H1 (cell line): ENCODE data around the gene EXT2. TPM values are rescaled to one million over a fixed set of nuclear protein-coding genes. Genes with fewer than 3 reads are reported as not detected.

Source experiments
- CTCF ChIA-PET: fragments of 300-600 bp; sonication (Branson Sonifier 250); formaldehyde crosslinking; loops from one replicate; lab custom pipeline; 2021; ENCODE audit not compliant: partially characterized antibody; lab: Charles Lee
- POLR2A ChIA-PET: fragments of 300-600 bp; sonication (Branson Sonifier 250); formaldehyde crosslinking; loops from one replicate; lab custom pipeline; 2021; ENCODE audit warnings: inconsistent platforms; ENCODE audit not compliant: partially characterized antibody; lab: Charles Lee
- DNase-seq, 2 experiments: peaks; one replicate each; pipeline versions ENCODE4 v3.0.0 to v3.0.0-alpha.2; 2010 to 2022; ENCODE audit warnings: low spot score in 2 of 2, low read depth in 1 of 2, mixed read lengths in 1 of 2
- FAIRE-seq: peaks from 2 replicates; lab custom pipeline; 2011; peaks lifted over from hg19 to GRCh38; lab: Jason Lieb, UNC
- H2AFZ ChIP-seq: 2 replicates; pipeline ENCODE4 v1.8.1; 2012; ENCODE audit warnings: low read length, inconsistent platforms
- H2AK5ac ChIP-seq: 2 replicates; pipeline ENCODE4 v1.6.1; 2013; ENCODE audit warnings: low read depth, low read length
- H2BK120ac ChIP-seq: replicated peaks from 2 replicates; pipeline ENCODE3; 2013; ENCODE audit warnings: low read depth, low read length, inconsistent platforms
- H2BK12ac ChIP-seq: 2 replicates; pipeline ENCODE4 v1.6.1; 2013; ENCODE audit warnings: low read depth, low read length
- H2BK15ac ChIP-seq: 2 replicates; pipeline ENCODE4 v1.6.1; 2013; ENCODE audit warnings: low read length
- H2BK20ac ChIP-seq: 2 replicates; pipeline ENCODE4 v1.6.1; 2013; ENCODE audit warnings: low read length
- H2BK5ac ChIP-seq: 2 replicates; pipeline ENCODE4 v1.6.1; 2013; ENCODE audit warnings: low read depth, low read length
- H3K14ac ChIP-seq: 2 replicates; pipeline ENCODE4 v1.6.1; 2013; ENCODE audit warnings: inconsistent platforms; ENCODE audit not compliant: insufficient read length
- H3K18ac ChIP-seq: 2 replicates; pipeline ENCODE4 v1.6.1; 2013; ENCODE audit warnings: low read length; ENCODE audit errors: extremely low read depth
- H3K23ac ChIP-seq: 2 replicates; pipeline ENCODE4 v1.6.1; 2013; ENCODE audit warnings: inconsistent platforms; ENCODE audit not compliant: insufficient read length
- H3K23me2 ChIP-seq: 2 replicates; pipeline ENCODE4 v1.6.1; 2013; ENCODE audit warnings: low read depth, low read length
- H3K27ac ChIP-seq: 2 replicates; pipeline ENCODE4 v1.6.1; 2011; ENCODE audit warnings: low read depth, low read length, inconsistent platforms
- H3K27me3 ChIP-seq, 4 experiments: replicated peaks in 1 of 4; 1 replicate in 1 of 4; 2 replicates in 3 of 4; pipeline versions ENCODE4 v1.6.1 to v1.8.1; 2011 to 2013; ENCODE audit warnings: low read length in 3 of 4, mild to moderate bottlenecking in 3 of 4, inconsistent platforms in 2 of 4, mixed read lengths in 2 of 4, moderate library complexity in 1 of 4; ENCODE audit not compliant: control insufficient read depth in 3 of 4, insufficient read depth in 3 of 4; ENCODE audit errors: extremely low read depth in 1 of 4
- H3K36me3 ChIP-seq, 4 experiments: 2 replicates each; pipeline versions ENCODE4 v1.6.1 to v1.8.1; 2011 to 2013; ENCODE audit warnings: mild to moderate bottlenecking in 4 of 4, low read length in 3 of 4, moderate library complexity in 2 of 4, control low read depth in 1 of 4, inconsistent platforms in 1 of 4; ENCODE audit not compliant: insufficient read depth in 4 of 4, control insufficient read depth in 2 of 4
- H3K4ac ChIP-seq: replicated peaks from 2 replicates; pipeline ENCODE3; 2013; ENCODE audit warnings: low read length, low read depth, mixed read lengths, inconsistent platforms; ENCODE audit not compliant: insufficient read length
- H3K4me1 ChIP-seq, 4 experiments: replicated peaks in 1 of 4; 1 replicate in 1 of 4; 2 replicates in 3 of 4; pipeline versions ENCODE4 v1.6.1 to v1.8.1; 2011 to 2013; ENCODE audit warnings: low read length in 3 of 4, inconsistent platforms in 2 of 4, mixed read lengths in 1 of 4; ENCODE audit not compliant: insufficient read depth in 4 of 4, control insufficient read depth in 3 of 4
- H3K4me2 ChIP-seq, 2 experiments: 2 replicates each; pipeline versions ENCODE4 v1.6.1 to v1.8.1; 2011 to 2013; ENCODE audit warnings: low read depth in 2 of 2, low read length in 2 of 2, control low read depth in 1 of 2, inconsistent platforms in 1 of 2, mild to moderate bottlenecking in 1 of 2; ENCODE audit not compliant: insufficient read depth in 1 of 2
- H3K4me3 ChIP-seq, 4 experiments: fragments of 200-600, 300-600 bp in 1 of 4; sonication (generic), shearing (Covaris generic), sonication (Bioruptor Twin) in 1 of 4; 2 replicates each; pipeline versions ENCODE4 v1.5.1 to v1.8.1; 2011 to 2016; ENCODE audit warnings: low read length in 4 of 4, low read depth in 3 of 4, control low read depth in 2 of 4, inconsistent platforms in 2 of 4, mild to moderate bottlenecking in 2 of 4, mixed read lengths in 1 of 4, moderate library complexity in 1 of 4; ENCODE audit not compliant: insufficient read depth in 2 of 4; ENCODE audit errors: extremely low read depth in 1 of 4
- H3K56ac ChIP-seq: replicated peaks from 2 replicates; pipeline ENCODE3; 2013; ENCODE audit warnings: low read depth, mild to moderate bottlenecking, mixed read lengths, low read length, inconsistent platforms; ENCODE audit not compliant: insufficient read length
- H3K79me1 ChIP-seq: 2 replicates; pipeline ENCODE4 v1.6.1; 2013; ENCODE audit warnings: low read depth, low read length, control low read depth
- H3K79me2 ChIP-seq, 2 experiments: 2 replicates each; pipeline versions ENCODE4 v1.6.1 to v1.8.1; 2012 to 2013; ENCODE audit warnings: low read length in 2 of 2, mild to moderate bottlenecking in 2 of 2, inconsistent platforms in 1 of 2; ENCODE audit not compliant: insufficient read depth in 2 of 2, control insufficient read depth in 1 of 2
- H3K9ac ChIP-seq, 4 experiments: replicated peaks in 1 of 4; 1 replicate in 1 of 4; 2 replicates in 3 of 4; pipeline versions ENCODE4 v1.6.1 to v1.8.1; 2011 to 2013; ENCODE audit warnings: low read depth in 3 of 4, low read length in 3 of 4, control low read depth in 2 of 4, mild to moderate bottlenecking in 2 of 4, moderate library complexity in 2 of 4, inconsistent platforms in 1 of 4; ENCODE audit errors: extremely low read depth in 1 of 4
- H3K9me3 ChIP-seq, 2 experiments: 2 replicates each; pipeline versions ENCODE4 v1.6.1 to v1.8.1; 2012 to 2013; ENCODE audit warnings: mild to moderate bottlenecking in 2 of 2, moderate library complexity in 2 of 2, control low read depth in 1 of 2, inconsistent platforms in 1 of 2, low read depth in 1 of 2, low read length in 1 of 2, mixed read lengths in 1 of 2; ENCODE audit not compliant: insufficient read depth in 2 of 2
- H4K20me1 ChIP-seq, 2 experiments: replicated peaks in 1 of 2; 2 replicates each; pipeline versions ENCODE3 to v1.8.1; 2011 to 2013; ENCODE audit warnings: inconsistent platforms in 2 of 2, low read length in 2 of 2, mild to moderate bottlenecking in 1 of 2; ENCODE audit not compliant: insufficient read depth in 2 of 2, control insufficient read depth in 1 of 2
- H4K5ac ChIP-seq: 2 replicates; pipeline ENCODE4 v1.6.1; 2013; ENCODE audit warnings: low read length, low read depth, mixed read lengths, inconsistent platforms; ENCODE audit not compliant: insufficient read length
- H4K8ac ChIP-seq: 2 replicates; pipeline ENCODE4 v1.8.0; 2013; ENCODE audit warnings: mild to moderate bottlenecking, moderate library complexity, low read length, inconsistent platforms; ENCODE audit not compliant: insufficient read depth; ENCODE audit errors: extremely low read depth
- H4K91ac ChIP-seq: replicated peaks from 2 replicates; pipeline ENCODE3; 2013; ENCODE audit warnings: low read length, mixed read lengths, inconsistent platforms; ENCODE audit not compliant: insufficient read length
- BRCA1 ChIP-seq: IDR thresholded peaks from 2 replicates; pipeline ENCODE4 v1.6.1; 2012; ENCODE audit warnings: low read depth, low read length, improper control_type of control experiment
- EGR1 ChIP-seq: IDR thresholded peaks from 2 replicates; pipeline ENCODE4 v1.6.1; 2011; ENCODE audit warnings: low read depth, low read length, borderline replicate concordance
- KDM4A ChIP-seq: IDR thresholded peaks from one replicate; pipeline ENCODE4 v1.7.1; 2012; ENCODE audit warnings: low read depth, mild to moderate bottlenecking, moderate library complexity, low read length, inconsistent platforms; ENCODE audit not compliant: severe bottlenecking
- SIN3A ChIP-seq, 2 experiments: IDR thresholded peaks in 1 of 2; conservative IDR thresholded peaks in 1 of 2; 2 replicates each; pipeline ENCODE4 v1.6.1; 2011 to 2012; ENCODE audit warnings: low read length in 2 of 2, improper control_type of control experiment in 1 of 2, low read depth in 1 of 2, mild to moderate bottlenecking in 1 of 2
- TBP ChIP-seq: IDR thresholded peaks from 2 replicates; pipeline ENCODE4 v1.6.1; 2011; ENCODE audit warnings: low read depth, low read length, improper control_type of control experiment
- TEAD4 ChIP-seq: IDR thresholded peaks from 2 replicates; pipeline ENCODE4 v1.6.1; 2012; ENCODE audit warnings: low read depth, low read length, inconsistent platforms, mixed read lengths
- WGBS, 2 experiments: shearing (Covaris generic) in 1 of 2; methylation state at CpG; one replicate each; pipeline versions ENCODE4 v1.1.6 to v1.1.7; 2013 to 2015; ENCODE audit warnings: low lambda C conversion rate in 2 of 2, mixed read lengths in 2 of 2, inconsistent platforms in 1 of 2, low coverage in 1 of 2, missing lambda C conversion rate in 1 of 2; ENCODE audit not compliant: insufficient replicate concordance in 2 of 2, insufficient coverage in 1 of 2, insufficient read length in 1 of 2; ENCODE audit errors: extremely low coverage in 1 of 2, missing lambda C conversion rate in 1 of 2; 5-methylcytosine and 5-hydroxymethylcytosine counted together
- polyA plus RNA-seq, 7 experiments: library from polyadenylated mRNA; depleted of rRNA in 3 of 7; stranded (reverse) in 5 of 7; unstranded in 2 of 7; fragments of >200 nt in 5 of 7; fragments of 200-250 nt in 2 of 7; gene quantifications; 1 replicate in 5 of 7; 2 replicates in 1 of 7; 4 replicates in 1 of 7; pipeline versions ENCODE4 v1.2.1 to v1.2.3, GENCODE V29; 2011 to 2013; ENCODE audit warnings: missing spikeins in 2 of 7, mixed read lengths in 2 of 7
- total RNA-seq: library from RNA; stranded (reverse); fragmentation: NEBNext Ultra II Directional; extraction: Animal tissue kit (Norgen Biotek cat#: 25700); gene quantifications from 2 replicates; pipeline ENCODE4 v1.2.1, GENCODE V29; 2021

EXT2 gene
- total and polyA plus RNA-seq, 2 of the 8 experiments (the other 6 are each of a cell fraction or from before 2014, with no cell fraction given), result 29.8 to 42.8 TPM

GRCh38 chr11:44096360-44097185 is 1.1 kb downstream of the EXT2 start:
- FAIRE-seq, result no peak
- Histone ChIP-seq H3K9ac (peak overlapping the region in 1 of 4 experiments; percentile 44; a peak in 2 of 7 replicates), H3K4ac (no peak overlapping the region)

More at GRCh38 chr11:44096360-44097185, 1.1 kb downstream of the EXT2 start:
- no peak overlapping the region for H2AK5ac ChIP-seq
- H3K36me3 ChIP-seq, result no peaks in the 10 kb centered on the region
- H3K23me2 ChIP-seq, result peaks cover 4% of the 10 kb centered on the region; the same call in 1 of the 2 replicates
- H2BK15ac ChIP-seq, result no peak overlapping the region
- H2BK120ac ChIP-seq, result no peak overlapping the region
- peaks cover 0 to 1% (median 0%) of the 10 kb centered on the region in 4 experiments; a peak in 1 of 7 replicates for H3K4me1 ChIP-seq
- no peak for TF ChIP-seq BRCA1
- no peak for TF ChIP-seq EGR1
- TF ChIP-seq TBP, result 0 out of 2 replicates have a peak, but pooled peaks have one; percentile 13
- peak; percentile 6 for TF ChIP-seq KDM4A
- TF ChIP-seq TEAD4, result peak; percentile 40; the same call in 1 of the 2 replicates
- TF ChIP-seq SIN3A (conservative IDR thresholded peaks at IDR 0.05 in 1 of 2, IDR thresholded peaks at IDR 0.05 in 1 of 2; ENCODE audit: low read depth in 1 of 2, low read length in 2 of 2), result 0 out of 4 replicates have a peak, but pooled peaks of 1 of the 2 experiments have one; percentile 7
- WGBS, 2 experiments, result 32% methylated on average over 10 of the region's 18 CpGs; no CpG with 5 or more reads in 1 of the 2 experiments
- no peak overlapping the region for H2BK20ac ChIP-seq
- DNase-seq, result no peak
- ChIA-PET CTCF (interaction anchor here (0.8 kb wide), 1 partner anchor 9 kb away, joined by 4 read pairs; no protein-coding TSS in a partner anchor), POLR2A (no interaction called here)
- H3K23ac ChIP-seq, result no peak overlapping the region
- no peaks in the 10 kb centered on the region for H3K9me3 ChIP-seq
- peaks cover 0 to 6% of the 10 kb centered on the region in 2 experiments; a peak in 2 of 4 replicates for H3K79me2 ChIP-seq
- no peak overlapping the region for H2BK12ac ChIP-seq
- peak overlapping the region; percentile 60 to 94 for H3K4me2 ChIP-seq
- H3K79me1 ChIP-seq, result no peaks in the 10 kb centered on the region
- no peak overlapping the region for H3K27ac ChIP-seq
- no peak overlapping the region; the same call in 1 of the 2 replicates for H2AFZ ChIP-seq
- H2BK5ac ChIP-seq, result no peak overlapping the region
- H4K91ac ChIP-seq, result no peak overlapping the region
- peaks cover 3% of the 10 kb centered on the region in 2 experiments for H4K20me1 ChIP-seq
- H3K27me3 ChIP-seq, result no peaks in the 10 kb centered on the region
- H3K18ac ChIP-seq, result no peak overlapping the region
- H3K4me3 ChIP-seq, result peak overlapping the region; percentile 64 to 88 (median 70)
- peak overlapping the region; percentile 14; the same call in 1 of the 2 replicates for H4K8ac ChIP-seq
- H3K14ac ChIP-seq, result no peak overlapping the region
- H4K5ac ChIP-seq, result no peak overlapping the region
- no peak overlapping the region for H3K56ac ChIP-seq
